NCI-H774 (cell line): ENCODE data around the gene MED12L.

ENCODE experiments used
- DNase-seq: peaks from one replicate; lab custom pipeline; 2025; lab: John Stamatoyannopoulos, UW

Gene MED12L

GRCh38 chr3:151262871-151263525, 177.5 kb downstream of the MED12L start:
- no peak for DNase-seq

- no peak for DNase-seq
Measured at GRCh38 chr3:151264605-151265004, 179.1 kb downstream of the MED12L start.

- no peak for DNase-seq
Measured at GRCh38 chr3:151265166-151265565, 179.7 kb downstream of the MED12L start.

- no peak for DNase-seq
Measured at GRCh38 chr3:151265866-151266265, 180.4 kb downstream of the MED12L start.

- no peak for DNase-seq
Measured at GRCh38 chr3:151267066-151267465, 181.6 kb downstream of the MED12L start.

- no peak for DNase-seq
Measured at GRCh38 chr3:151268267-151269235, 183.1 kb downstream of the MED12L start.

GRCh38 chr3:151269631-151270030, 184.2 kb downstream of the MED12L start:
- DNase-seq, result no peak

GRCh38 chr3:151275091-151275490, 189.6 kb downstream of the MED12L start:
- no peak for DNase-seq

GRCh38 chr3:151276038-151276686, 190.7 kb downstream of the MED12L start:
- no peak for DNase-seq

- no peak for DNase-seq
Measured at GRCh38 chr3:151276687-151277042, 191.2 kb downstream of the MED12L start.

- DNase-seq, result no peak
Measured at GRCh38 chr3:151278230-151278629, 192.8 kb downstream of the MED12L start, which contains the start of gene P2RY14. Gene P2RY14 (minus strand): TSS chr3:151278542. CDS start chr3:151214316, 64,226 bp downstream.

- no peak for DNase-seq
Measured at GRCh38 chr3:151281671-151282324, 196.3 kb downstream of the MED12L start.

- DNase-seq, result peak; percentile 43
Measured at GRCh38 chr3:151282921-151283320, 197.5 kb downstream of the MED12L start.

- DNase-seq, result no peak
Measured at GRCh38 chr3:151283387-151283786, 197.9 kb downstream of the MED12L start.

- no peak for DNase-seq
Measured at GRCh38 chr3:151283907-151284461, 198.5 kb downstream of the MED12L start.

- DNase-seq, result no peak
Measured at GRCh38 chr3:151285940-151286339, 200.5 kb downstream of the MED12L start.

GRCh38 chr3:151289445-151289844, 204.0 kb downstream of the MED12L start:
- DNase-seq, result no peak

- no peak for DNase-seq
Measured at GRCh38 chr3:151290673-151291072, 205.2 kb downstream of the MED12L start.

GRCh38 chr3:151293127-151293526, 207.7 kb downstream of the MED12L start:
- no peak for DNase-seq

GRCh38 chr3:151296226-151296625, 210.8 kb downstream of the MED12L start:
- DNase-seq, result no peak

- DNase-seq, result no peak
Measured at GRCh38 chr3:151297429-151297828, 212.0 kb downstream of the MED12L start.

- DNase-seq, result no peak
Measured at GRCh38 chr3:151299006-151299405, 213.5 kb downstream of the MED12L start.
